Hematopoietic multipotent progenitor cell treated with erythropoietin and hydrocortisone succinate and interleukin-3 and kit ligand, for 6 days (in vitro differentiated cells): Measurements from ENCODE around the gene SIRPB2.
A peak's percentile ranks its signal among the peaks of the same experiment; 100 is the strongest.

ENCODE experiments used
- DNase-seq: peaks from one replicate; pipeline ENCODE4 v3.0.0-alpha.2; 2015

The SIRPB2 gene

GRCh38 chr20:1491281-1491840, at the start of gene SIRPB2:
SIRPB2 (minus strand) TSS chr20:1491420; CDS start chr20:1491359, 61 bp downstream.
- peak; percentile 67 for DNase-seq

- DNase-seq = no peak
Measured at GRCh38 chr20:1539816-1540419, 48.7 kb upstream of the SIRPB2 start.

- DNase-seq = no peak
Measured at GRCh38 chr20:1538655-1539054, 47.4 kb upstream of the SIRPB2 start.

- peak; percentile 80 for DNase-seq
Measured at GRCh38 chr20:1537731-1538058, 46.5 kb upstream of the SIRPB2 start.

GRCh38 chr20:1536893-1537730, 45.9 kb upstream of the SIRPB2 start:
- peak; percentile 24 for DNase-seq

- no peak for DNase-seq
Measured at GRCh38 chr20:1535420-1536175, 44.4 kb upstream of the SIRPB2 start.

- peak; percentile 36 for DNase-seq
Measured at GRCh38 chr20:1534526-1534925, 43.3 kb upstream of the SIRPB2 start.

GRCh38 chr20:1533059-1533458, 41.8 kb upstream of the SIRPB2 start:
- DNase-seq = peak; percentile 43

GRCh38 chr20:1528811-1529210, 37.6 kb upstream of the SIRPB2 start:
- DNase-seq = no peak

- no peak for DNase-seq
Measured at GRCh38 chr20:1527923-1528322, 36.7 kb upstream of the SIRPB2 start.

- peak; percentile 36 for DNase-seq
Measured at GRCh38 chr20:1526896-1527295, 35.7 kb upstream of the SIRPB2 start.

- no peak for DNase-seq
Measured at GRCh38 chr20:1526310-1526709, 35.1 kb upstream of the SIRPB2 start.

GRCh38 chr20:1524004-1524403, 32.8 kb upstream of the SIRPB2 start:
- DNase-seq = peak; percentile 91

- no peak for DNase-seq
Measured at GRCh38 chr20:1517010-1517409, 25.8 kb upstream of the SIRPB2 start.

- DNase-seq = no peak
Measured at GRCh38 chr20:1513801-1514200, 22.6 kb upstream of the SIRPB2 start.

GRCh38 chr20:1509237-1509636, 18.0 kb upstream of the SIRPB2 start:
- peak; percentile 79 for DNase-seq

GRCh38 chr20:1508574-1508973, 17.4 kb upstream of the SIRPB2 start:
- DNase-seq = no peak

GRCh38 chr20:1507276-1507675, 16.1 kb upstream of the SIRPB2 start:
- no peak for DNase-seq

GRCh38 chr20:1505871-1506270, 14.7 kb upstream of the SIRPB2 start:
- no peak for DNase-seq

GRCh38 chr20:1505361-1505760, 14.1 kb upstream of the SIRPB2 start:
- DNase-seq = no peak

- peak; percentile 96 for DNase-seq
Measured at GRCh38 chr20:1503564-1504227, 12.5 kb upstream of the SIRPB2 start.

- peak; percentile 39 for DNase-seq
Measured at GRCh38 chr20:1500496-1500895, 9.3 kb upstream of the SIRPB2 start.
